ENCODE measurements around the gene LCE3B. TPM values are rescaled to one million over a fixed set of nuclear protein-coding genes. Genes with fewer than 3 reads are reported as not detected.

Gene LCE3B
- total RNA-seq, 1 experiment from 2014 or later, result not detected

- ATAC-seq (no peak), DNase-seq (ENCODE audit: low spot score) (no peak)
- Mint-ChIP-seq H3K9me3 (peaks cover 87% of the 10 kb centered on the region), H3K27me3 (ENCODE audit: low read depth) (peaks cover 3% of the 10 kb centered on the region; the same call in 1 of the 2 replicates), H3K4me1 (no peaks in the 10 kb centered on the region), H3K27ac (no peak overlapping the region), H3K36me3 (peaks cover 69% of the 10 kb centered on the region), H3K4me3 (no peak overlapping the region)
- POLR2A ChIA-PET, result no interaction called here
- CTCF ChIA-PET, result no interaction called here
- TF ChIP-seq ZNF317 (CRISPR knock-in tag; IDR thresholded peaks at IDR 0.05; ENCODE audit: borderline replicate concordance, low read depth) (no peak), ZNF121 (CRISPR knock-in tag; IDR thresholded peaks at IDR 0.05) (no peak), E2F4 (CRISPR knock-in tag; IDR thresholded peaks at IDR 0.05; ENCODE audit: borderline replicate concordance, low read depth) (no peak), GRHL2 (CRISPR knock-in tag; IDR thresholded peaks at IDR 0.05; ENCODE audit: insufficient replicate concordance, severe bottlenecking) (no peak), ZNF138 (CRISPR knock-in tag; conservative IDR thresholded peaks at IDR 0.05) (no peak), JAZF1 (CRISPR knock-in tag; IDR thresholded peaks at IDR 0.05) (no peak), TEAD4 (CRISPR knock-in tag; IDR thresholded peaks at IDR 0.05) (no peak), NFE2L1 (CRISPR knock-in tag; IDR thresholded peaks at IDR 0.05) (no peak), FOXP1 (CRISPR knock-in tag; IDR thresholded peaks at IDR 0.05; ENCODE audit: borderline replicate concordance) (no peak), EMX1 (CRISPR knock-in tag; IDR thresholded peaks at IDR 0.05) (no peak), RELA (CRISPR knock-in tag; IDR thresholded peaks at IDR 0.05; ENCODE audit: borderline replicate concordance) (no peak), ZBTB21 (CRISPR knock-in tag; IDR thresholded peaks at IDR 0.05; ENCODE audit: borderline replicate concordance) (no peak)
- TF ChIP-seq, protein P1, sequence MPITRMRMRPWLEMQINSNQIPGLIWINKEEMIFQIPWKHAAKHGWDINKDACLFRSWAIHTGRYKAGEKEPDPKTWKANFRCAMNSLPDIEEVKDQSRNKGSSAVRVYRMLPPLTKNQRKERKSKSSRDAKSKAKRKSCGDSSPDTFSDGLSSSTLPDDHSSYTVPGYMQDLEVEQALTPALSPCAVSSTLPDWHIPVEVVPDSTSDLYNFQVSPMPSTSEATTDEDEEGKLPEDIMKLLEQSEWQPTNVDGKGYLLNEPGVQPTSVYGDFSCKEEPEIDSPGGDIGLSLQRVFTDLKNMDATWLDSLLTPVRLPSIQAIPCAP (CRISPR knock-in tag; IDR thresholded peaks at IDR 0.05), result no peak
- TF ChIP-seq, protein P2, sequence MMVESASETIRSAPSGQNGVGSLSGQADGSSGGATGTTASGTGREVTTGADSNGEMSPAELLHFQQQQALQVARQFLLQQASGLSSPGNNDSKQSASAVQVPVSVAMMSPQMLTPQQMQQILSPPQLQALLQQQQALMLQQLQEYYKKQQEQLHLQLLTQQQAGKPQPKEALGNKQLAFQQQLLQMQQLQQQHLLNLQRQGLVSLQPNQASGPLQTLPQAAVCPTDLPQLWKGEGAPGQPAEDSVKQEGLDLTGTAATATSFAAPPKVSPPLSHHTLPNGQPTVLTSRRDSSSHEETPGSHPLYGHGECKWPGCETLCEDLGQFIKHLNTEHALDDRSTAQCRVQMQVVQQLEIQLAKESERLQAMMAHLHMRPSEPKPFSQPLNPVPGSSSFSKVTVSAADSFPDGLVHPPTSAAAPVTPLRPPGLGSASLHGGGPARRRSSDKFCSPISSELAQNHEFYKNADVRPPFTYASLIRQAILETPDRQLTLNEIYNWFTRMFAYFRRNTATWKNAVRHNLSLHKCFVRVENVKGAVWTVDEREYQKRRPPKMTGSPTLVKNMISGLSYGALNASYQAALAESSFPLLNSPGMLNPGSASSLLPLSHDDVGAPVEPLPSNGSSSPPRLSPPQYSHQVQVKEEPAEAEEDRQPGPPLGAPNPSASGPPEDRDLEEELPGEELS (CRISPR knock-in tag; IDR thresholded peaks at IDR 0.05), result no peak
Observed at GRCh38 chr1:152658649-152659048, 45.0 kb downstream of the LCE3B start.

DNA sequence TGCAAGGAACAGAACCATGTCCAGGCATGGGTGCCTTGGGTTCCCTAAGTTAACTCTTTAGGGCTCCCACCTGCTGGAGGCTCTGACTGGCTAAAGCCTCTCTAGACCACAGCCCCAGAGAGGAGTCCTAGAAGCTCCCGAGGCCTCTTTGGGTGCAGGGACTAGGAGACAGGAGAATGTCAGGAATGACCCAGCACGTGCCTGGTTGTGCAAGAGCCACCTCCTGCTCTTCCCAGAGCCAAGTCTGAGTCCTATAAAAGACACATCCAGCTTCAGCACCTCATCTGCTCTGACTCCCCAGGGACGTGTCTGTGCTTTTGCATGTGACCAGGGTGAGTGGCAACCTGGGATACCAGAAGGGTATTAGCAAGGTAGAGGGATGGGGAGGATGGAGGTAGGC lies 49.5 kb downstream of the LCE3B start, which contains the start of gene LCE2D:
LCE2D (plus strand) TSS at position 283 of the 400 bp plus-strand sequence. CDS start 726 bp downstream, outside the sequence.
- Mint-ChIP-seq H3K36me3 (peaks cover 84% of the 10 kb centered on the region), H3K9me3 (peaks cover 93% of the 10 kb centered on the region), H3K4me1 (no peaks in the 10 kb centered on the region), H3K27ac (no peak within 1 kb of the TSS), H3K27me3 (ENCODE audit: low read depth) (peaks cover 9% of the 10 kb centered on the region), H3K4me3 (no peak within 1 kb of the TSS)
- ChIA-PET CTCF (no interaction called here), POLR2A (no interaction called here)
- no peak for ATAC-seq
- TF ChIP-seq, protein P3, sequence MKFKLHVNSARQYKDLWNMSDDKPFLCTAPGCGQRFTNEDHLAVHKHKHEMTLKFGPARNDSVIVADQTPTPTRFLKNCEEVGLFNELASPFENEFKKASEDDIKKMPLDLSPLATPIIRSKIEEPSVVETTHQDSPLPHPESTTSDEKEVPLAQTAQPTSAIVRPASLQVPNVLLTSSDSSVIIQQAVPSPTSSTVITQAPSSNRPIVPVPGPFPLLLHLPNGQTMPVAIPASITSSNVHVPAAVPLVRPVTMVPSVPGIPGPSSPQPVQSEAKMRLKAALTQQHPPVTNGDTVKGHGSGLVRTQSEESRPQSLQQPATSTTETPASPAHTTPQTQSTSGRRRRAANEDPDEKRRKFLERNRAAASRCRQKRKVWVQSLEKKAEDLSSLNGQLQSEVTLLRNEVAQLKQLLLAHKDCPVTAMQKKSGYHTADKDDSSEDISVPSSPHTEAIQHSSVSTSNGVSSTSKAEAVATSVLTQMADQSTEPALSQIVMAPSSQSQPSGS (CRISPR knock-in tag; IDR thresholded peaks at IDR 0.05; ENCODE audit: borderline replicate concordance, low read depth), result no peak
- TF ChIP-seq ERG (CRISPR knock-in tag; IDR thresholded peaks at IDR 0.05) (no peak), RELA (CRISPR knock-in tag; IDR thresholded peaks at IDR 0.05; ENCODE audit: borderline replicate concordance) (no peak), CBFB (CRISPR knock-in tag; IDR thresholded peaks at IDR 0.05; ENCODE audit: low read depth) (no peak), TCF7 (CRISPR knock-in tag; IDR thresholded peaks at IDR 0.05; ENCODE audit: low read depth) (no peak), ZSCAN18 (CRISPR knock-in tag; IDR thresholded peaks at IDR 0.05) (no peak), ZBTB43 (CRISPR knock-in tag; IDR thresholded peaks at IDR 0.05) (no peak), ZNF121 (CRISPR knock-in tag; IDR thresholded peaks at IDR 0.05) (no peak)
- DNase-seq (ENCODE audit: low spot score), result no peak

All from WTC11 (cell line).